H9 (cell line): ENCODE measurements around the gene PYGB. TPM values are rescaled to one million over a fixed set of nuclear protein-coding genes. Genes with fewer than 3 reads are reported as not detected.

ENCODE experiments used
- DNase-seq: peaks from one replicate; pipeline ENCODE4 v3.0.0-alpha.2; 2017
- H2AFZ ChIP-seq: one replicate; pipeline ENCODE4 v1.6.1; 2013; ENCODE audit warnings: mild to moderate bottlenecking, low read length, control low read depth, moderate library complexity
- H2AK5ac ChIP-seq: 2 replicates; pipeline ENCODE4 v1.6.1; 2013; ENCODE audit warnings: low read length, control low read depth, mixed read lengths; ENCODE audit not compliant: insufficient read length
- H2BK120ac ChIP-seq: one replicate; pipeline ENCODE4 v1.6.1; 2013; ENCODE audit warnings: low read depth, mild to moderate bottlenecking, low read length, control low read depth, inconsistent platforms; ENCODE audit not compliant: poor library complexity, severe bottlenecking
- H2BK12ac ChIP-seq: 2 replicates; pipeline ENCODE4 v1.6.1; 2013; ENCODE audit warnings: low read length, control low read depth, mixed read lengths, low read depth; ENCODE audit not compliant: insufficient read length
- H2BK15ac ChIP-seq: 2 replicates; pipeline ENCODE4 v1.6.1; 2013; ENCODE audit warnings: low read depth, low read length, control low read depth
- H2BK20ac ChIP-seq: one replicate; pipeline ENCODE4 v1.6.1; 2013; ENCODE audit warnings: low read depth, mild to moderate bottlenecking, low read length, control low read depth, inconsistent platforms; ENCODE audit not compliant: poor library complexity, severe bottlenecking
- H2BK5ac ChIP-seq: 2 replicates; pipeline ENCODE4 v1.6.1; 2013; ENCODE audit warnings: low read length, control low read depth, mixed read lengths; ENCODE audit not compliant: insufficient read length
- H3K14ac ChIP-seq: 2 replicates; pipeline ENCODE4 v1.6.1; 2013; ENCODE audit warnings: low read length, control low read depth; ENCODE audit not compliant: insufficient read depth
- H3K18ac ChIP-seq: 2 replicates; pipeline ENCODE4 v1.6.1; 2013; ENCODE audit warnings: low read depth, mild to moderate bottlenecking, mixed read lengths, low read length, control low read depth; ENCODE audit not compliant: insufficient read length
- H3K23ac ChIP-seq: 2 replicates; pipeline ENCODE4 v1.6.1; 2013; ENCODE audit warnings: low read length, control low read depth, mixed read lengths, low read depth; ENCODE audit not compliant: insufficient read length
- H3K23me2 ChIP-seq: 2 replicates; pipeline ENCODE4 v1.6.1; 2013; ENCODE audit warnings: low read depth, mild to moderate bottlenecking, mixed read lengths, low read length, control low read depth; ENCODE audit not compliant: insufficient read length, poor library complexity, severe bottlenecking
- H3K27ac ChIP-seq: 2 replicates; pipeline ENCODE4 v1.5.1; 2013; ENCODE audit warnings: low read length, control low read depth, mixed read lengths, low read depth; ENCODE audit not compliant: insufficient read length
- H3K27me3 ChIP-seq: 2 replicates; pipeline ENCODE4 v1.6.1; 2013; ENCODE audit warnings: low read length, control low read depth, inconsistent platforms; ENCODE audit not compliant: insufficient read depth
- H3K4ac ChIP-seq: 2 replicates; pipeline ENCODE4 v1.6.1; 2013; ENCODE audit warnings: low read depth, mild to moderate bottlenecking, control low read depth, inconsistent platforms, low read length, moderate library complexity
- H3K4me1 ChIP-seq: 2 replicates; pipeline ENCODE4 v1.6.1; 2013; ENCODE audit warnings: low read length, control low read depth, inconsistent platforms; ENCODE audit not compliant: insufficient read depth
- H3K4me2 ChIP-seq: 2 replicates; pipeline ENCODE4 v1.6.1; 2013; ENCODE audit warnings: low read length, control low read depth, mixed read lengths; ENCODE audit not compliant: insufficient read length, insufficient read depth
- H3K56ac ChIP-seq: 2 replicates; pipeline ENCODE4 v1.6.1; 2013; ENCODE audit warnings: low read depth, mild to moderate bottlenecking, mixed read lengths, low read length, control low read depth; ENCODE audit not compliant: insufficient read length
- H3K79me1 ChIP-seq: 2 replicates; pipeline ENCODE4 v1.6.1; 2013; ENCODE audit warnings: low read depth, mild to moderate bottlenecking, moderate library complexity, low read length, control low read depth, inconsistent platforms; ENCODE audit not compliant: insufficient read depth, poor library complexity, severe bottlenecking
- H3K79me2 ChIP-seq: 2 replicates; pipeline ENCODE4 v1.6.1; 2013; ENCODE audit warnings: low read length, control low read depth, inconsistent platforms; ENCODE audit not compliant: insufficient read depth
- H3K9ac ChIP-seq: 2 replicates; pipeline ENCODE4 v1.6.1; 2013; ENCODE audit warnings: low read length, control low read depth, mixed read lengths; ENCODE audit not compliant: insufficient read length; ENCODE audit errors: extremely low read depth
- H3K9me3 ChIP-seq: one replicate; pipeline ENCODE4 v1.6.1; 2013; ENCODE audit warnings: low read depth, low read length, inconsistent platforms; ENCODE audit not compliant: control insufficient read depth
- H3T11ph ChIP-seq: one replicate; pipeline ENCODE4 v1.6.1; 2013; ENCODE audit warnings: mild to moderate bottlenecking, low read length, control low read depth, inconsistent platforms
- H4K20me1 ChIP-seq: one replicate; pipeline ENCODE4 v1.6.1; 2013; ENCODE audit not compliant: control insufficient read depth, insufficient read length, insufficient read depth
- H4K5ac ChIP-seq: 2 replicates; pipeline ENCODE4 v1.6.1; 2013; ENCODE audit warnings: low read depth, mild to moderate bottlenecking, mixed read lengths, low read length, control low read depth; ENCODE audit not compliant: insufficient read length
- H4K8ac ChIP-seq: replicated peaks from 2 replicates; pipeline ENCODE4 v1.6.1; 2013; ENCODE audit warnings: low read length, control low read depth, mixed read lengths, low read depth; ENCODE audit not compliant: insufficient read length
- H4K91ac ChIP-seq: 2 replicates; pipeline ENCODE4 v1.6.1; 2013; ENCODE audit warnings: low read depth, mild to moderate bottlenecking, moderate library complexity, mixed read lengths, low read length, control low read depth; ENCODE audit not compliant: insufficient read length
- H3K27ac Mint-ChIP-seq, 3 experiments: 2 replicates in 2 of 3; 3 replicates in 1 of 3; pipeline ENCODE4 v1.8.0; 2020 to 2021; ENCODE audit warnings: mixed read lengths in 3 of 3, mild to moderate bottlenecking in 1 of 3, moderate library complexity in 1 of 3
- H3K27me3 Mint-ChIP-seq: 2 replicates; pipeline ENCODE4 v1.8.0; 2021; ENCODE audit warnings: low read depth, mild to moderate bottlenecking, moderate library complexity, mixed read lengths
- H3K36me3 Mint-ChIP-seq, 3 experiments: 2 replicates in 2 of 3; 3 replicates in 1 of 3; pipeline ENCODE4 v1.8.0; 2020 to 2021; ENCODE audit warnings: low read depth in 3 of 3, mixed read lengths in 3 of 3; ENCODE audit not compliant: insufficient read depth in 1 of 3
- H3K4me1 Mint-ChIP-seq, 2 experiments: 2 replicates each; pipeline ENCODE4 v1.8.0; 2020; ENCODE audit warnings: mixed read lengths in 2 of 2
- H3K4me3 Mint-ChIP-seq, 2 experiments: 2 replicates in 1 of 2; 3 replicates in 1 of 2; pipeline ENCODE4 v1.8.0; 2020 to 2021; ENCODE audit warnings: mild to moderate bottlenecking in 2 of 2, mixed read lengths in 2 of 2, moderate library complexity in 1 of 2
- H3K9me3 Mint-ChIP-seq, 2 experiments: 2 replicates in 1 of 2; 3 replicates in 1 of 2; pipeline ENCODE4 v1.8.0; 2020; ENCODE audit warnings: mild to moderate bottlenecking in 2 of 2, mixed read lengths in 2 of 2, moderate library complexity in 1 of 2
- CTCF ChIP-seq: fragments of 200-600 bp; sonication (generic); conservative IDR thresholded peaks from 3 replicates; pipeline ENCODE4 v1.8.0; 2021; ENCODE audit warnings: antibody characterized with exemption, mild to moderate bottlenecking
- WGBS: extraction: QIAGEN DNeasy Blood & Tissue Kit; methylation state at CpG from one replicate; pipeline ENCODE4 v1.1.7; 2013; ENCODE audit warnings: missing lambda C conversion rate, low lambda C conversion rate, mixed read lengths; ENCODE audit not compliant: insufficient read length; ENCODE audit errors: extremely low coverage; 5-methylcytosine and 5-hydroxymethylcytosine counted together
- total RNA-seq: library from RNA; stranded (reverse); gene quantifications from 2 replicates; pipeline ENCODE4 v1.2.1, GENCODE V29; 2021

Gene PYGB
- total RNA-seq, 1 experiment from 2014 or later: 46.9 TPM

GRCh38 chr20:25273541-25274358 is 25.9 kb downstream of the PYGB start:
- H3K4ac ChIP-seq: no peak overlapping the region
- Mint-ChIP-seq H3K4me3 (no peak overlapping the region; a peak in 1 of 5 replicates), H3K36me3 (peaks cover 31 to 82% (median 46%) of the 10 kb centered on the region in 3 experiments), H3K4me1 (no peaks in the 10 kb centered on the region), H3K27me3 (no peaks in the 10 kb centered on the region), H3K27ac (no peak overlapping the region; a peak in 1 of 7 replicates), H3K9me3 (no peaks in the 10 kb centered on the region; a peak in 1 of 5 replicates)
- H2BK20ac ChIP-seq: no peak overlapping the region
- no peak for TF ChIP-seq CTCF
- H4K20me1 ChIP-seq: no peaks in the 10 kb centered on the region
- H3K56ac ChIP-seq: no peak overlapping the region
- no peaks in the 10 kb centered on the region for H3K79me2 ChIP-seq
- no peaks in the 10 kb centered on the region for H3K4me1 ChIP-seq
- no peak overlapping the region for H3K27ac ChIP-seq
- H3K79me1 ChIP-seq: no peaks in the 10 kb centered on the region
- H3K4me2 ChIP-seq: no peak overlapping the region
- no peak overlapping the region for H4K91ac ChIP-seq
- no peak overlapping the region for H2BK15ac ChIP-seq
- H4K8ac ChIP-seq: no peak overlapping the region
- H3K9ac ChIP-seq: no peak overlapping the region
- no peak overlapping the region for H2BK5ac ChIP-seq
- no CpG with 5 or more reads among the region's 20 CpGs for WGBS
- no peak overlapping the region for H2AFZ ChIP-seq
- no peak overlapping the region for H2BK120ac ChIP-seq
- H3K23ac ChIP-seq: no peak overlapping the region
- H3K27me3 ChIP-seq: no peaks in the 10 kb centered on the region
- no peak overlapping the region for H3K18ac ChIP-seq
- H4K5ac ChIP-seq: no peak overlapping the region
- no peaks in the 10 kb centered on the region for H3K9me3 ChIP-seq
- no peak overlapping the region for H2AK5ac ChIP-seq
- no peaks in the 10 kb centered on the region for H3K23me2 ChIP-seq
- H3K14ac ChIP-seq: no peak overlapping the region
- DNase-seq: no peak
- H3T11ph ChIP-seq: no peak overlapping the region
- H2BK12ac ChIP-seq: no peak overlapping the region
